ENCODE measurements around the gene FADS2. TPM values are rescaled to one million over a fixed set of nuclear protein-coding genes. Genes with fewer than 3 reads are reported as not detected.
"Not testable (repeated sequence)": the region's sequence is repeated elsewhere in the genome, so short reads cannot be mapped to it uniquely, and the experiment has no call there.

Gene FADS2
- total RNA-seq, 1 donor from 2014 or later, result 278 TPM

DNA sequence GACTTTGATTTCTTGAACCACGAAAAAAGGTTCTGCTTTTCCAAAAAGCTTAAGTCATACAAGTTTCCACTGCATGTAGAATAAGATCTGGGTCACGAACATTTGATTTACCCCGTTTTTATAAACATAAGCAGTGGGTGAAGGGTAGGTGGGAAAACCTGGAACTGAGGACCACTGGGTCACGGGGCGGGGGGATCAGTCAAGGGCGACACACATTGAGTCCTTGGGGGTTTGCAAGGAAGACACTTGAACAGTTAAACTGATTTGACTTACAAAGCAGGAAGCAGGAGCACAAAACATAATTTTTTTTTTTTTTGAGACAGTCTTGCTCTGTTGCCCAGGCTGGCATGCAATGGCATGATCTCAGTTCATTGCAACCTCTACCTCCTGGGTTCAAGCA is 52.4 kb downstream of the FADS2 start:
- H3K36me3 Mint-ChIP-seq (ENCODE audit: low read depth), result no peaks in the 10 kb centered on the region
- no peaks in the 10 kb centered on the region for H3K9me3 Mint-ChIP-seq
- H3K27me3 Mint-ChIP-seq, result peaks cover 1% of the 10 kb centered on the region
- H3K27ac Mint-ChIP-seq, result no peak overlapping the region
- no peaks in the 10 kb centered on the region for H3K4me1 Mint-ChIP-seq
- no peak overlapping the region for H3K4me3 Mint-ChIP-seq
- DNase-seq, result no peak
- intact Hi-C loops (cut with micrococcal nuclease), result no loop called here

DNA sequence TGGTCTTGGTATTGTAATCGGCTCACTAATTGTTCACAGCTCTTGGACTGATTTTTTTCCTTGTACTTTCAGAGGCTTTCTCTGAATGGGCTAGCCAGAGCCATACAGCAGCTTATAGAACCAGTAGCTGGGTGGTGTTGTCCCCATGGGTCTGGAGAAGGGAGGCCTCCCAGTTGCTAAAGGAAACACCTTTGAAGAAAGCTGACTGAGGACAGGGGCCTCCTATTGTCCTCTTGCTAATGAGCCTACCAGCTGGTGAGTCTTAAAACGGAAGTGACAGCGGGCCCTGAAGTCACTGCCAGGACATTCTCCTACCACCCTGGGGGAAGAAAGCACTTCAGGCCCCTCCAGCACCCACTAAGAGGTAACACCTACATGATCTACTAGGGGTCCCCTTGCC is 53.3 kb downstream of the FADS2 start:
- Mint-ChIP-seq H3K9me3 (no peaks in the 10 kb centered on the region), H3K4me1 (no peaks in the 10 kb centered on the region), H3K36me3 (ENCODE audit: low read depth) (no peaks in the 10 kb centered on the region), H3K4me3 (no peak overlapping the region), H3K27ac (no peak overlapping the region), H3K27me3 (peaks cover 1% of the 10 kb centered on the region)
- DNase-seq, result no peak
- intact Hi-C loops (cut with micrococcal nuclease), result no loop called here

GRCh38 chr11:61882267-61882666 is 54.2 kb downstream of the FADS2 start:
- intact Hi-C loops (cut with micrococcal nuclease); H3K4me3 Mint-ChIP-seq; H3K9me3 Mint-ChIP-seq; H3K27me3 Mint-ChIP-seq; H3K36me3 Mint-ChIP-seq (ENCODE audit: low read depth); H3K4me1 Mint-ChIP-seq; H3K27ac Mint-ChIP-seq; DNase-seq: not testable (repeated sequence)

DNA sequence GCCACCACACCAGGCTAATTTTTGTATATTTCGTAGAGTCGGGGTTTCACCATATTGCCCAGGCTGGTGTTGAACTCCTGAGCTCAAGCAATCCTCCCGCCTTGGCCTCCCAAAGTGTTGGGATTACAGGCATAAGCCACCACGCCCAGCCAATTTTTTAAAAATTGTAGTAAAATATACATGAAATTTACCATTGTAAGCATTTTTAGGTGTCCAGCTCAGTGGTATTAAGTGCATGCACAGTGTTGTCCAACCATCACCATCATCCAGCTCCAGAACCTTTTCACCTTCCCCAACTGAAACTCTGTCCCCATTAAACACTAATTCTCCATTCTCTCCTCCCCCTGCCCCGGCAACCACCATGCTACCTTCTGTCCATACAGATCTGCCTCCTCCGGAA is 54.8 kb downstream of the FADS2 start:
- intact Hi-C loops (cut with micrococcal nuclease), result no loop called here
- H3K4me3 Mint-ChIP-seq, result no peak overlapping the region
- H3K36me3 Mint-ChIP-seq (ENCODE audit: low read depth), result no peaks in the 10 kb centered on the region
- H3K9me3 Mint-ChIP-seq, result no peaks in the 10 kb centered on the region
- no peak overlapping the region for H3K27ac Mint-ChIP-seq
- H3K4me1 Mint-ChIP-seq, result no peaks in the 10 kb centered on the region
- H3K27me3 Mint-ChIP-seq, result peaks cover 5% of the 10 kb centered on the region
- no peak for DNase-seq

DNA sequence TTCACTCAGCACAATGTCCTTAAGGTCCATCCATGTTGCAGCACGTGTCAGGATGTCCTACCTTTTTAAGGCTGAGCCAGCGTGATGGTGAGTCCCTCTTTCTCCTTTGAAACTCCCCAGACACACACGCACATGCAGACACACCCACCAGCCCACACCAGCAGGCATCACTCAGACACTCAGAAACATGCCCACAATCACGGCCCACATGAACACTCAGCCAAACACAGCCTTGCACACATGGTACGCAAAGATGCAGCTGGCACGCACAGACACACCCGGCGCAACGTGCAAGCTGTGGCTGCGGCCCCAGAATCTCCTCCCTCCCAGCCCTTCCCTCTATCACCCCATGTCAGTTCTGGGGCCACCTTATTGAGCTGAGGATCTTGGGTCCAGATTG is 55.2 kb downstream of the FADS2 start:
- DNase-seq, result no peak
- intact Hi-C loops (cut with micrococcal nuclease), result no loop called here
- H3K4me3 Mint-ChIP-seq, result no peak overlapping the region
- H3K27ac Mint-ChIP-seq, result no peak overlapping the region
- no peaks in the 10 kb centered on the region for H3K4me1 Mint-ChIP-seq
- H3K36me3 Mint-ChIP-seq (ENCODE audit: low read depth), result no peaks in the 10 kb centered on the region
- H3K27me3 Mint-ChIP-seq, result peaks cover 5% of the 10 kb centered on the region
- H3K9me3 Mint-ChIP-seq, result no peaks in the 10 kb centered on the region

GRCh38 chr11:61883947-61884346 is 55.8 kb downstream of the FADS2 start:
- Mint-ChIP-seq H3K4me3 (no peak overlapping the region), H3K9me3 (no peaks in the 10 kb centered on the region)

GRCh38 chr11:61885166-61885778 is 57.2 kb downstream of the FADS2 start:
- Mint-ChIP-seq H3K27me3 (peaks cover 5% of the 10 kb centered on the region), H3K27ac (no peak overlapping the region), H3K36me3 (ENCODE audit: low read depth) (no peaks in the 10 kb centered on the region), H3K4me1 (no peaks in the 10 kb centered on the region), H3K4me3 (no peak overlapping the region), H3K9me3 (no peaks in the 10 kb centered on the region)
- DNase-seq, result no peak
- intact Hi-C loops (cut with micrococcal nuclease), result no loop called here

More at GRCh38 chr11:61883947-61884346, 55.8 kb downstream of the FADS2 start:
- H3K36me3 Mint-ChIP-seq (ENCODE audit: low read depth), result no peaks in the 10 kb centered on the region
- H3K4me1 Mint-ChIP-seq, result no peaks in the 10 kb centered on the region
- DNase-seq, result no peak
- no peak overlapping the region for H3K27ac Mint-ChIP-seq
- intact Hi-C loops (cut with micrococcal nuclease), result no loop called here
- H3K27me3 Mint-ChIP-seq, result peaks cover 5% of the 10 kb centered on the region

DNA sequence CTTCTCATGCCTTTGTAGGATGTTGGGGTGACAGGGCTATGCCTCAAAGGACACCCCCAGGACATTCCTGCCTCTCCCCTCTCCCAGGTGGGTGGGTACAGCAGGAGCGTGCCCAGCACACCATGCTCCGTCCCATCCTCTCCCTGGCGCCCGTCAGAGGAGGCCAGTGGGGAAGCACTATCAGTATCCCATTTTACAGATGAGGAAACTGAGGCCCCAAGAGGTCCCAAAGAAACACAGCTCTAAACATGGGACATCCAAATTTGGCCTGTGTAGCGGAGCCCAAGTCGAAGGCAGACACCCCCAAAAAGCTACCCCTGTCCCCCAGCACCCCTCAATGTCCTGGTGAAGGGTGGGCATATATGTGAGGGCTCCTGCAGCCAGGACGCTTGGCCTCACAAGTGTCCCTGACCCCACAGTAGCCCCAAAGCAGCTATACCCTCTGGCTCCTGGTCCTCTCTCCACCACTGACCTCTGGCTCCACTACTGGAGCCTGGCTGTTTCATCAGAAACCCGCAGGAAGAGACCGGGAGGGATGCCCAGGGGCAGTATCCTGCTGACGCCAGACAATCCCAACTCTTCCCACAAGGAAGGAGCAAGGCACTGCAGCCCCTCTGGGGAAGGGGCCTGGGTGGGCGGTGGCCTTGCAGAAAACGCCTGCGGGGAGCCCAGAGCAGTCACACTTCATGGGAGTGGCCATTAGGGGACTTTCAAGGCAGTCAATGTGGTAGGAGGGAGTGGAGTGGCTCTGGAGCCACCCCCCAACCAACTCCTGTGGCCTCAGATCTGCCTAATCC is 57.9 kb downstream of the FADS2 start:
- Mint-ChIP-seq H3K4me1 (peaks cover 3% of the 10 kb centered on the region), H3K4me3 (no peak overlapping the region), H3K36me3 (ENCODE audit: low read depth) (no peaks in the 10 kb centered on the region), H3K27ac (no peak overlapping the region), H3K27me3 (peaks cover 3% of the 10 kb centered on the region), H3K9me3 (no peaks in the 10 kb centered on the region)
- intact Hi-C loops (cut with micrococcal nuclease), result no loop called here
- no peak for DNase-seq

GRCh38 chr11:61886643-61887042 is 58.5 kb downstream of the FADS2 start:
- no peak overlapping the region for H3K4me3 Mint-ChIP-seq
- no peak overlapping the region for H3K27ac Mint-ChIP-seq
- intact Hi-C loops (cut with micrococcal nuclease), result no loop called here
- H3K4me1 Mint-ChIP-seq, result peaks cover 3% of the 10 kb centered on the region
- H3K9me3 Mint-ChIP-seq, result no peaks in the 10 kb centered on the region
- H3K27me3 Mint-ChIP-seq, result peaks cover 3% of the 10 kb centered on the region
- H3K36me3 Mint-ChIP-seq (ENCODE audit: low read depth), result no peaks in the 10 kb centered on the region
- DNase-seq, result no peak

GRCh38 chr11:61887839-61888494 is 59.9 kb downstream of the FADS2 start:
- H3K4me3 Mint-ChIP-seq, result no peak overlapping the region
- no peaks in the 10 kb centered on the region for H3K36me3 Mint-ChIP-seq (ENCODE audit: low read depth)
- H3K4me1 Mint-ChIP-seq, result peaks cover 4% of the 10 kb centered on the region
- intact Hi-C loops (cut with micrococcal nuclease), result no loop called here
- H3K27ac Mint-ChIP-seq, result no peak overlapping the region
- DNase-seq, result no peak
- H3K27me3 Mint-ChIP-seq, result peaks cover 10% of the 10 kb centered on the region
- H3K9me3 Mint-ChIP-seq, result no peaks in the 10 kb centered on the region

GRCh38 chr11:61888590-61888989 is 60.5 kb downstream of the FADS2 start:
- Mint-ChIP-seq H3K9me3 (no peaks in the 10 kb centered on the region), H3K27me3 (peaks cover 10% of the 10 kb centered on the region), H3K27ac (no peak overlapping the region), H3K4me1 (peaks cover 4% of the 10 kb centered on the region), H3K36me3 (ENCODE audit: low read depth) (no peaks in the 10 kb centered on the region), H3K4me3 (no peak overlapping the region)
- intact Hi-C loops (cut with micrococcal nuclease), result no loop called here
- DNase-seq, result no peak

DNA sequence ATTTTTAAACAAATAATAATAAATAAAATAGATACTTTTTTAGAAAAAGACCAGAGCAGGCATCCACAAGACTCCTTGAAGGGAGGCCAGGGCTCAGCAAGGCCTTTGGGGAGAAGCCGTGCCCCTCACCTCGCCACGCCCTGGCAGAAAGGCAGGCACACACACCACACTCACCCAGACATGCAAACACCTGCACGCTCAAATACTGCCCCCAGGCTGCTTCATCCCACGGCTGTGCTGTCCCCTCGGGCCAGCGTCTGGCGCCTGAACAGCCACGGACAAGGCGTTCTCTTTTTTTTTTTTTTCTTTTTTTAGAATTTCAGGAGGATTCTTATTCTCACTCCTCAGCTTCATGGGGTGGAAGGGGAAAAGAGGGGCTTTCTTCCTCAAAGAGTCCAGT is 61.7 kb downstream of the FADS2 start:
- H3K9me3 Mint-ChIP-seq, result no peaks in the 10 kb centered on the region
- intact Hi-C loops (cut with micrococcal nuclease), result loop anchor here (5.0 to 10.0 kb wide), 2 partner anchors 77 to 315 kb away; partner anchors contain the start of genes FTH1 and SCGB2A1
- DNase-seq, result no peak
- no peak overlapping the region for H3K4me3 Mint-ChIP-seq
- peaks cover 4% of the 10 kb centered on the region for H3K4me1 Mint-ChIP-seq
- H3K27me3 Mint-ChIP-seq, result peaks cover 13% of the 10 kb centered on the region
- H3K36me3 Mint-ChIP-seq (ENCODE audit: low read depth), result no peaks in the 10 kb centered on the region
- H3K27ac Mint-ChIP-seq, result no peak overlapping the region

GRCh38 chr11:61890529-61891330 is 62.6 kb downstream of the FADS2 start:
- H3K27me3 Mint-ChIP-seq, result peaks cover 13% of the 10 kb centered on the region
- DNase-seq, result peak; percentile 85
- peaks cover 4% of the 10 kb centered on the region for H3K4me1 Mint-ChIP-seq
- peak overlapping the region; percentile 29 for H3K27ac Mint-ChIP-seq
- no peaks in the 10 kb centered on the region for H3K9me3 Mint-ChIP-seq
- H3K36me3 Mint-ChIP-seq (ENCODE audit: low read depth), result no peaks in the 10 kb centered on the region
- intact Hi-C loops (cut with micrococcal nuclease), result loop anchor here (1.0 to 10.0 kb wide), 4 partner anchors 19 to 314 kb away; partner anchors contain the start of genes FTH1 and SCGB2A1
- peak overlapping the region; percentile 83 for H3K4me3 Mint-ChIP-seq

Data from activated CD4-positive, alpha-beta T cell treated with anti-CD3 and anti-CD28 coated beads, Interleukin-2, amount 10 ng/mL, durations not matched to agents 24 days and 14 days (primary cell).